Mononuclear cell (primary cell): ENCODE measurements around the gene SAP25. TPM values are rescaled to one million over a fixed set of nuclear protein-coding genes. Genes with fewer than 3 reads are reported as not detected.

Source experiments
- H3K27me3 ChIP-seq: 2 replicates; pipeline ENCODE4 v1.6.0; 2011; ENCODE audit warnings: low read length, control low read depth; ENCODE audit not compliant: insufficient read depth
- H3K4me1 ChIP-seq: 2 replicates; pipeline ENCODE4 v1.5.1; 2011; ENCODE audit warnings: mild to moderate bottlenecking, low read length, control low read depth; ENCODE audit not compliant: insufficient read depth
- H3K4me3 ChIP-seq: 2 replicates; pipeline ENCODE4 v1.5.1; 2011; ENCODE audit warnings: mild to moderate bottlenecking, low read length, moderate library complexity
- H3K9me3 ChIP-seq: 2 replicates; pipeline ENCODE4 v1.5.1; 2011; ENCODE audit warnings: low read depth, mild to moderate bottlenecking, control low read depth, low read length
- total RNA-seq: library from RNA; depleted of rRNA; stranded (reverse); fragments of >200 nt; gene quantifications from one replicate; pipeline ENCODE4 v1.2.3, GENCODE V29; 2012

Gene SAP25
- total RNA-seq = 1.8 TPM

DNA sequence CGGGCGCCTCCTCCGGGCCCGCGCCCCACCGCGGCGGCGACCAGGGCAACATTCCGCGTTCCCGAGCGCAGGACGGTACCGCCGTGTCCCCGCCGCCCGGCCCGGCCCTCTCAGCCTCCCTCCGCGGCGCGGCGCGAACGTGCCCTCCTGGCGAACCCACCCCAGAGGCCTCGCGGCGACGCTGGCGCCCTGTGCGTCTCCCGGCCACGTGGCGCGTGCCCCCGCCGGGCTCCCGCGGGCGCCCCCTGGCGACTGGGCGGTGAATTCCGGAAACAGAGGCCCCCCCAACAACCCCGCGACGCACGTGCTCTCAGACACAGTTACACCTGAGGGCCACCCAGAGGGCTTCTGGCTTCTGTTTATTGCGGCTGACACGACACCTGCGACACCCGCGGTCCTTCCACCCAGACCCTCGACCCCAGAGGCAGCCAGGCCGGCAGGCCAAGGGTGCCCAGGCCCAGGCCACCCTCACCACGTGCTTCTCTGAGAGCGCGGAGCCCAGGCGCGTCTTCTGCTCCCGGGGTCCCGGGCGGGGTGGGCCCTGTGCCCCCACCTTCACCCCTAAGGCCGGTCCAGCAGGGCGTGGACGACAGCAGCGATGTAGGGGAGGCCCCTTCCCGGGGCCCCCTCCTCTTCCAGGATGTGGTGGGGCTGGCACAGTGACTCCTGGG, at the start of gene SAP25:
Gene SAP25 (minus strand): TSS at position 210 of the 671 bp plus-strand sequence. CDS start 158 bp downstream, at position 52.
- H3K9me3 ChIP-seq = no peaks in the 10 kb centered on the region
- no peak within 1 kb of the TSS for H3K4me3 ChIP-seq
- no peaks in the 10 kb centered on the region for H3K27me3 ChIP-seq
- peaks cover 31% of the 10 kb centered on the region for H3K4me1 ChIP-seq

DNA sequence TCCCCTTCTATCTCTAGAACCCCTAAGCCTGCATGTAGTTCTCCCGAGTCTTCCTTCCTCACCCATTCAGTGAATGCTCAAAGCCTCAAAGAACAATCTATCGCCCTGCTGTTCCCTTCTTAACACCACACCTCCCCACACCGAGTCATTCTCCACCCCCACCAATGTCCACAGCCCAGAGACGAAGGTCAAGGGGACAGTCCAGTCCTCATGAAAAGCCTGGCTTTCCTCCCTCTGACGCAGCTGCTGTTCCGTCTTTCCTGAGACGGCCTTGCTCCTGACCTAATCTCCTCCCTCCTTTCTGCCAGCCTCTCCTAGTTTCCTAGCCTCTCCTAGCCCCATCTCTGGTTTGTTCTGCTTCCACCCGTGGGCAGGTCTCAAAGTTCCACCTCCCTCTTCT, 47.9 kb upstream of the SAP25 start:
- Histone ChIP-seq H3K4me1 (peaks cover 6% of the 10 kb centered on the region), H3K4me3 (no peak overlapping the region), H3K9me3 (no peaks in the 10 kb centered on the region), H3K27me3 (no peaks in the 10 kb centered on the region)

DNA sequence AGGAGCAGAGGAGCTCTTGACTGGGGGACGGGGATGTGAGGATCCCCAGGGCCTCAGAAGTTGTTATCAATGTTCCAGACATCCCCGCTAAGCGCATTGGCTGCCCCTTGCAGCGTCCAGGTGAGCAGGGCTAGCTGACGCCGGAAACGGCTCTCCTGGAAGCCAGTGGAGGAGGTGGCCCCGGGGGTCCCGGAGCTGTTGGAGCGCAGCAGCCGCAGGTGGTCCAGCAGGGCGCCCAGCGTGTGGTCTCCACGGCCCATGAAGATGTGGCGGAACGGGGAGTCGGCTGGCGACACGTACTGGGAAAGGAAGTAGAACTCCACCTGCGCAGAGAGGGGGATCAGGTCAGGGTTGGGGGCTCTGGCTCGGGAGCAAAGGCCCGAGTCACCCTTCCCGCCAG, 47.1 kb upstream of the SAP25 start:
- H3K9me3 ChIP-seq = no peaks in the 10 kb centered on the region
- H3K4me1 ChIP-seq = no peaks in the 10 kb centered on the region
- no peaks in the 10 kb centered on the region for H3K27me3 ChIP-seq
- H3K4me3 ChIP-seq = no peak overlapping the region

DNA sequence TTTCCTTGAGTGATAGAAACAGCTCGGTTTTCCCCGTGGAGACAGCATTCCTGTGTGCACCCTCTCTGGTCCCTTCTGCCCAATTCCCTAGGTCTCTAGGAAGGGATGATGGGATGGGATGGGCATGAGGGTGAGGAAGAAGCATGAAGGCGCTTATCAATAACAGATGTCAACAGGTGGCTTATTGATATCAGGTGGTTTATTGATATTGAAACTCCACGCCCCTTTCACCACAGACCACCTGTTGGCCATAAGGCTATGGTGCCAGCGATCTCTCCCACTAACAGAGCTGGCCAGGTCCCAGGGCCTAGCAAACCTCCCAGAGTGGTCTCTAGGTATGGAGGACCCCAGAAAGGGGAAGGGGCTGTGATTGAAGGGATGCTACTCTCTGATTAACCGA, 46.5 kb upstream of the SAP25 start:
- H3K27me3 ChIP-seq = no peaks in the 10 kb centered on the region
- H3K4me1 ChIP-seq = no peaks in the 10 kb centered on the region
- no peaks in the 10 kb centered on the region for H3K9me3 ChIP-seq
- no peak overlapping the region for H3K4me3 ChIP-seq

DNA sequence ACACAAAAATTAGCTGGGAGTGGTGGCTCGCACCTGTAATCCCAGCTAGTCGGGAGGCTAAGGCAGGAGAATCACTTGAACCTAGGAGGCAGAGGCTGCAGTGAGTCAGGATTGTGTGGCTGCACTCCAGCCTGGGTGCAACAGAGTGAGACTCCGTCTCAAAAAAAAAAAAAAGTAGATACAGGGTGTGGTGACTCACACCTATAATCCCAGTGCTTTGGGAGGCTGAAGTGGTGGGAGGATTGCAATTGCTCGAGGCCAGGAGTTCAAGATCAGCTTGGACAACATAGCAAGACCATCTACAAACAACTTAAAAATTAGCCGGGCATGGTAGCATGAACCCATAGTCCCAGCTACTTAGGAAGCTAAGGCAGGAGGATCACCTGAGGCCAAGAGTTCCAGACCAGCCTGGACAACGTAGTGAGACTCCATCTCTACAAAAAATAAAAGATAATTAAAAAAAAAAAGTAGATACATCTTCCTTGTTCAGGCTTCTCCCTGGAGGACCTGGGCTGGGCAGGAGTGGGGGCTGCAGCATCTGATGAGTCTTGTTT, 40.7 kb upstream of the SAP25 start:
- Histone ChIP-seq H3K4me3 (no peak overlapping the region), H3K4me1 (peaks cover 27% of the 10 kb centered on the region), H3K27me3 (no peaks in the 10 kb centered on the region), H3K9me3 (no peaks in the 10 kb centered on the region)

DNA sequence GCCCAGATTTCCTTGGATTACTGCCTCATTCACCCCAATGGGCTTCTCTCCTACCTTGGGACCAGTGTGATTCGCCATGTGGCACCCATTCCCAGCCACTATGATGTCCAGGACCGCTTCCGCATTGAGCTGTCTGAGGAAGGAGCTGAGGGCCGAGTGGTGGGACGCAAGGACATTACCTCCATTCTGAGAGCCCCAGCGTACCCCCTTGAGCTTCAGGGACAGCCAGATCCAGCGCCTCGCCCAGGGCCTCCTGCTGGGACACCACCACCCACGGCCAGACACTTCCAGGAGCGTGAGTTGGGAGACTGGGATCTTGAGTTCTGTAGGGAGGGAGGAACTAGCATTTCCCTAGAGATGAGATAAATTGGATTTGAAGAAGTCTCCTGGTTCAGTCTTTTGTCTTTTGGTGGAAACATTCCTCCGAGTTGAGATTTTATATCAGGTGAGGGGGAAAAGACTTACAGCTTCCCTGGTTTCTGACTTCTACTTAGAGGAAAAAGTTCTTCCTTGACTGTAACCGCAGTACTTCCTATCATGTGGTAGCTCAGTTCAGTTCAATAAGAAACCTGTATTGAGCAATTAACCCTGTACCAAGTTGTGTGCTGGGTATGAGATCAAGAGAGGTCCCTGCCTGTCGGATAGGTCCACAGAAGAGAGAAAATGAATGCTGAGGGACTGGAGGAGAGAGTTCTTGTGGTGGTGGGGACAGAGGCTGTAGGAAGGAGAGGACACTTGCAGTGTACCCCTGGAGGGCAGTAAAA, 39.9 kb upstream of the SAP25 start:
- H3K27me3 ChIP-seq = no peaks in the 10 kb centered on the region
- no peaks in the 10 kb centered on the region for H3K9me3 ChIP-seq
- peaks cover 27% of the 10 kb centered on the region for H3K4me1 ChIP-seq
- H3K4me3 ChIP-seq = no peak overlapping the region

DNA sequence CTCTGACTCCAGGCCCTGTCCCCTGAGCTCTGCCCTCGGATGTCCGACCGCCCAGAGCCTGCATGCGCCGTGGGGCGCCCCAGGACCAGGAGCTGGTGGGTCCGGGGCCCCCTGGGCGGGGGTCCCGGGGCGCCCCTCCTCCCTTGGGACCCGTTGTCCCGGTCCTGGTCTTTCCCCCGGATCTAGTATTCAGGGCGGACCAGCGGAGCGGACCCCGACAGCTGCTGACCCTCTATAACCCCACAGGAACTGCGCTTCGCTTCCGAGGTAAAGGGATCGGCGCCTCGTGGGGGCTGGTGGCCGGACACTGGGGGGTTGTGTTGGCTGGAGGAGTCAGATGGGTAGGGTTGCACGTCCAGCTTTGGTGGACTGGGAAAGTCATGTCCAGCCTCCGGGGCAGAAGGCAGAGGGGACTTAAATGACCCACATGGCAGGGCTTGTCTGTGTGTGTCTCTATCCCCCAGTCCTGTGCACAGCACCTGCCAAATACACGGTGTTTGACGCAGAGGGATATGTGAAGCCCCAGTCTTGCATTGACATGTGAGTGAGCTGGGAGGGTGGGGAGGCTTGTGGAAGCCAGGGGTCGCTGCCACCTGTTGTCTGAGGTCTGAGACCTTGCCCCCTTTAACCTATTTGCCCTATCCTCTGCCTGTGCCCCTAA, 39.2 kb upstream of the SAP25 start:
- Histone ChIP-seq H3K4me1 (peaks cover 27% of the 10 kb centered on the region), H3K9me3 (no peaks in the 10 kb centered on the region), H3K4me3 (peak overlapping the region; percentile 68), H3K27me3 (no peaks in the 10 kb centered on the region)

DNA sequence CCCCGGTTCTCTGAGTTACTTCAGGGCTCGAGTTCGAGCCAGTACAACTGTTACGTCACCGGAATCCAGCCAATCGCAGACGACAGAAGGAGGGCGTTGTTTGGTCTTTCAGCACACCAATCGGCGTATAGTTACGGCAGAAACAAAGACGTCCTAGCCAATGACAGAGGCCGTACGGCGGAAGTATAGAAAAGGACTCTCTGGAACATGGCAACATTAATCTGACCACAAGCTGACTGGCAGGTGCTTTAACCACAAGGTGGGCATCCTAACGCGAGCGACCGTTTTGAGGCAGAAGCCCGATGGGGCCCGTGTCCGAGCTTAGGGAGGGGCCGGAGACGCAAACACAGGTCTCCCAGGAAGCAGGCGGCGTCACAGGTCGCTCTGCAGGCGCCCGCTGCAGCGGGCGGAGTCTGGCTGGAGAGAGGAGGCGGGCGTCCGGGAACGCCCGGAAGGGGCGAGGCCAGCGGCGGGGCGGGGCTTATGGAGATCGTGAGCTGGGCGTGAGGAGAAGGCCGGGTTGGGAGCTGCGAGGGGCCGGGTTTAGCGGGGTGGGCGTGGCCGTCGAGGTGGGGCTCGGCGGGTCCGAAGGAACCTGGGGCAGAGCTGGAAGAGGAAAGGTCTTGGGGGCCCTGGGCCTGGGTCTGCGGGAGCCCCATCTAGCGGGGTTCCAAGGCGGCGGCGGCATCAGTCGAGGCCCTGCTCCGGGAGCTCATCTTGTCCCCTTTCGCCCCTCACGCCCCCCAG, 38.5 kb upstream of the SAP25 start, which contains the start of gene MOSPD3:
Gene MOSPD3 (plus strand): TSS at position 558 of the 747 bp plus-strand sequence. CDS start 252 bp downstream, outside the sequence.
- H3K9me3 ChIP-seq = no peaks in the 10 kb centered on the region
- H3K4me1 ChIP-seq = peaks cover 27% of the 10 kb centered on the region
- H3K27me3 ChIP-seq = no peaks in the 10 kb centered on the region
- peak within 1 kb of the TSS; percentile 68 for H3K4me3 ChIP-seq

DNA sequence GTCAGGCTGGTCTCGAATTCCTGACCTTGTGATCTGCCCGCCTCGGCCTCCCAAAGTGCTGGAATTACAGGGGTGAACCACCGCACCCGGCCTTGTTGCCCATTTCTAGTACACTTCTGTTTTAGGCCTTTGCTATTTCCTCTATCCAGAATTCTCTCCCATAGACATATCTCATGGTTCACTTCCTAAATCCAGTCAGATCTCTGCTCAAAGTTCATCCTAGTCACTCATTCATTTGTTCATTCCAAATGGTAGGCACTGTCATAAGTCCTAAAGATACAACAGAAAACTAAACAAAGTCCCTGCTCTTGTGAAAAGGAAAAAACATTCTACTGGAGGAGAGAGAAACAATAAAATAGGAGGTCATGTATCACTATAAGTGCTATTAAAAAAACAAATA, 36.3 kb upstream of the SAP25 start:
- no peak overlapping the region for H3K4me3 ChIP-seq
- peaks cover 38% of the 10 kb centered on the region for H3K4me1 ChIP-seq
- no peaks in the 10 kb centered on the region for H3K27me3 ChIP-seq
- H3K9me3 ChIP-seq = no peaks in the 10 kb centered on the region

DNA sequence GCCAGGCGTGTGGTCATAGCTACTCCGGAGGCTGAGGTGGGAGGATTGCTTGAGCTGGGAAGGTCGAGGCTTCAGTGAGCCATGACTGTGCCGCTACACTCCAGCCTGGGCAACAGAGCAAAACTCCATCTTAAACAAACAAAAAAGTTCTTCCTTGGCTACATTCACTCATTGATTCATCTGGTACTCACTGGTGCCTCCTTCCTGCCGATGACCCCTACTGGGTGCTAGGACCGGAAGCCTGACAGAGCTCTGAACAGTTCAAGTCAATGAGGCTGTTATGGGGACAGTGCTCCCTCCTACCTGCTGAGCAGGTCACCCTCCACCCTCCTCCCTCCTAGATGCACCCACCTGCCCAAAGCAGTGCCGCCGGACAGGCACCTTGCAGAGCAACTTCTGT, 33.4 kb upstream of the SAP25 start:
- Histone ChIP-seq H3K4me3 (no peak overlapping the region), H3K9me3 (no peaks in the 10 kb centered on the region), H3K27me3 (no peaks in the 10 kb centered on the region), H3K4me1 (peaks cover 27% of the 10 kb centered on the region)

DNA sequence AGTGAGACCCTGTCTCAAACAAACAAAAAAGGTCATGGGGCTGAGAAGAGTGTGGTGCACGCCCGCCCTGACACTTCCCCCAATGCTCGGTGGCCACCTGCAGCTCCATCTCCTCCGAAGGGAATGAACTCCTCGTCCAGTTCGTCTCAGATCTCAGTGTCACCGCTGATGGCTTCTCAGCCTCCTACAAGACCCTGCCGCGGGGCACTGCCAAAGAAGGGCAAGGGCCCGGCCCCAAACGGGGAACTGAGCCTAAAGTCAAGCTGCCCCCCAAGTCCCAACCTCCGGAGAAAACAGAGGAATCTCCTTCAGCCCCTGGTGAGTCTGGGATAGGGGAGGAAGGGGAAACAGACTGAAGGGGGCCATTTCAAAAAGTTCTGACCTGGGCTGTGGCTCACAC, 32.6 kb upstream of the SAP25 start:
- Histone ChIP-seq H3K4me3 (no peak overlapping the region), H3K27me3 (no peaks in the 10 kb centered on the region), H3K9me3 (no peaks in the 10 kb centered on the region), H3K4me1 (peaks cover 25% of the 10 kb centered on the region)

DNA sequence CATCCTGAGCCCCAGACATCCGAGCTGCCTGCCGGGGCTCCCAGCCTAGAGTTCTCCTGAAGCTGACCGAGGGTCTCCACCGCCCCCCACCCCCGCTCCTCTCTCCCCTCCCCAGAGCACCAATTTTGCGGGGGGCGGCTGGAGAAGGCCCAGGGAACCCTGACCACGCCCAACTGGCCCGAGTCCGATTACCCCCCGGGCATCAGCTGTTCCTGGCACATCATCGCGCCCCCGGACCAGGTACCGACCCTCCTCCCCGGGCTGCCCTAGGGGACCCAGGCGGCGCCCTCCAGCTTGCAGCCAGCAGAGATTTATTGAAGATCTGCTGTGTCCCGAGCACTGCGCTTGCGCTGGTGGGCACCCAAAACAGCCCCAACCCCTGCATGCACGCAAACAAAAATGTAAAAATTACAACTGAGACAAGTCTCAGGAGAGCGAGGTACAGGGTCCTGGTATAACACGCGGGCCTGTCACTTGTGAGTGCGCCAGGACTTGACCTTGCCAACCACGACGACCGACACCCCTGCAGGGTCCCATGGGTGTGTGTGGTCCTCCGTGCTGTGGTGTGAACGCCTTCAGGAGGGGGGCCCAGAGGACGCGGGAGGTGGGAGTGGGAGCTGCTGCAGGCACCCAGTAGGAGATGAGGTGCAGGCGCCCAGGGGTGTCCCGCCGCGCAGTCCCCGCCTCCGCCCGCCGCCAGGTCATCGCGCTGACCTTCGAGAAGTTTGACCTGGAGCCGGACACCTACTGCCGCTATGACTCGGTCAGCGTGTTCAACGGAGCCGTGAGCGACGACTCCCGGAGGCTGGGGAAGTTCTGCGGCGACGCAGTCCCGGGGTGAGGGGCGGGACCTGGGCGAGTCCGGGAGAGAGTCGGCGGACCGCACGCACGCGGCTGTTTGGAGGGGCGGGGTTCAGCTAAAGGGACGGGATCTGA, 31.5 kb upstream of the SAP25 start:
- Histone ChIP-seq H3K9me3 (no peaks in the 10 kb centered on the region), H3K4me3 (peak overlapping the region; percentile 48), H3K27me3 (no peaks in the 10 kb centered on the region), H3K4me1 (peaks cover 22% of the 10 kb centered on the region)

DNA sequence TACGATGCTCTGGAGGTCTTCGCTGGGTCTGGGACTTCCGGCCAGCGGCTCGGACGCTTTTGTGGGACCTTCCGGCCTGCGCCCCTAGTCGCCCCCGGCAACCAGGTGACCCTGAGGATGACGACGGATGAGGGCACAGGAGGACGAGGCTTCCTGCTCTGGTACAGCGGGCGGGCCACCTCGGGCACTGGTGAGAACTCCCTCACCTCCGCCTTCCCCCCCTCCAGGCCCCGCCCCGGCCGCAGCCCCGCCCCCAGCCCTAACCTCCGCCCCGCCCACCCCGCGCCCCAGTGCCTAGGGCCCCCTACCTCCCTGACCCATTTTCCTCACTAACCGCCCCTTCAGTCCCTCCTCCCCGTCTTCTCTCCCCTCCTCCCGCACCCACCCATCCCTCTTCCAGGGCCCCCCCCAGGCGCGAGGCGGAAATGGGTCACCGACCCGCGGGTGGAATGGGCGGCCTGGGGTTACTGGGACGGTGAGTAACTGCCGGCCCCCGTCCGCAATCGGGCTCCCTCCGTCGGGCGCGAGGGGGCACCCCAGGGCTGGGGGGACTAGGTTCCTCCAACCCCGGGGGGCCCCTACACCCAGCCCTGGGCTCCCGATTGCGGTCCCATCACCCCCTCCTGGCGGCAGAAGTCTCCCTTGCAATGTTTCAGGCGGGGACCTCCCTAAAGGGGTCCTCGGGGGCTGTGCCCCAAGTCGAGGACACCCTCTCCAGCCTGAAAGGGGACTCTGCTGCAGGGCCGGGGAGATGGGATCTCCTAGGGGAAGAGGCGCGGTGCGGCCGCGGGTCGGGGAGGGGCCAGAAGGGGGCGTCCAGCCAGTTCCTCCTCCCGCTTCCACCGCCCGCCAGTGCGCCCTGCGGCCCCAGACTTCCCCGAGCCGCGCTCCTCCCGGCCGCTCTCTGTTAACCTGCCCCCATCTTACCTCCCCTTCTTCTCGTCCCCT, 30.6 kb upstream of the SAP25 start:
- Histone ChIP-seq H3K4me3 (peak overlapping the region; percentile 48), H3K27me3 (no peaks in the 10 kb centered on the region)

More for the DNA sequence above, 30.6 kb upstream of the SAP25 start:
- Histone ChIP-seq H3K9me3 (no peaks in the 10 kb centered on the region), H3K4me1 (peaks cover 22% of the 10 kb centered on the region)
